T-helper 1 cell treated with Interleukin-12 subunit alpha and Interleukin-12 subunit beta and Interleukin-4 antibody, amounts not matched to agents 30 μg/mL and 1 μg/mL, for 36 hours (primary cell): Measurements from ENCODE around the gene TRPV4.
"Not testable (repeated sequence)": the region's sequence is repeated elsewhere in the genome, so short reads cannot be mapped to it uniquely, and the experiment has no call there.

Experiments
- H3K27ac Mint-ChIP-seq: one replicate; pipeline ENCODE4 v1.8.0; 2021; ENCODE audit warnings: mild to moderate bottlenecking, mixed read lengths
- H3K27me3 Mint-ChIP-seq: one replicate; pipeline ENCODE4 v1.8.0; 2021; ENCODE audit warnings: low read depth, mixed read lengths
- H3K36me3 Mint-ChIP-seq: one replicate; pipeline ENCODE4 v1.8.0; 2021; ENCODE audit warnings: low read depth, mixed read lengths
- H3K4me1 Mint-ChIP-seq: one replicate; pipeline ENCODE4 v1.8.0; 2021; ENCODE audit warnings: low read depth, mixed read lengths
- H3K4me3 Mint-ChIP-seq: one replicate; pipeline ENCODE4 v1.8.0; 2021; ENCODE audit warnings: mild to moderate bottlenecking, moderate library complexity, mixed read lengths
- H3K9me3 Mint-ChIP-seq: one replicate; pipeline ENCODE4 v1.8.0; 2021; ENCODE audit warnings: mixed read lengths

Gene TRPV4

GRCh38 chr12:109868182-109869051 lies 35.2 kb upstream of the TRPV4 start:
- Mint-ChIP-seq H3K27ac (no peak overlapping the region), H3K9me3 (no peaks in the 10 kb centered on the region), H3K36me3 (peaks cover 5% of the 10 kb centered on the region), H3K4me1 (peaks cover 17% of the 10 kb centered on the region), H3K27me3 (no peaks in the 10 kb centered on the region), H3K4me3 (no peak overlapping the region)

GRCh38 chr12:109864916-109865315 lies 31.7 kb upstream of the TRPV4 start:
- Mint-ChIP-seq H3K27ac (no peak overlapping the region), H3K4me3 (no peak overlapping the region)

GRCh38 chr12:109863847-109864712 lies 30.9 kb upstream of the TRPV4 start:
- H3K4me3 Mint-ChIP-seq, result no peak overlapping the region
- peak overlapping the region; percentile 57 for H3K27ac Mint-ChIP-seq
- no peaks in the 10 kb centered on the region for H3K36me3 Mint-ChIP-seq
- no peaks in the 10 kb centered on the region for H3K9me3 Mint-ChIP-seq
- H3K27me3 Mint-ChIP-seq, result no peaks in the 10 kb centered on the region
- H3K4me1 Mint-ChIP-seq, result peaks cover 14% of the 10 kb centered on the region

More at GRCh38 chr12:109864916-109865315, 31.7 kb upstream of the TRPV4 start:
- no peaks in the 10 kb centered on the region for H3K36me3 Mint-ChIP-seq
- H3K4me1 Mint-ChIP-seq, result peaks cover 14% of the 10 kb centered on the region
- no peaks in the 10 kb centered on the region for H3K9me3 Mint-ChIP-seq
- no peaks in the 10 kb centered on the region for H3K27me3 Mint-ChIP-seq

- not testable (repeated sequence) for H3K27ac Mint-ChIP-seq, H3K4me3 Mint-ChIP-seq, H3K27me3 Mint-ChIP-seq, H3K36me3 Mint-ChIP-seq, H3K9me3 Mint-ChIP-seq
- peaks cover 12% of the 10 kb centered on the region for H3K4me1 Mint-ChIP-seq
These were observed 29.3 kb upstream of the TRPV4 start for GRCh38 chr12:109862491-109862890.

- peaks cover 12% of the 10 kb centered on the region for H3K4me1 Mint-ChIP-seq
- H3K27ac Mint-ChIP-seq, result no peak overlapping the region
- no peaks in the 10 kb centered on the region for H3K9me3 Mint-ChIP-seq
- no peaks in the 10 kb centered on the region for H3K36me3 Mint-ChIP-seq
- no peak overlapping the region for H3K4me3 Mint-ChIP-seq
- no peaks in the 10 kb centered on the region for H3K27me3 Mint-ChIP-seq
These were observed 28.6 kb upstream of the TRPV4 start for GRCh38 chr12:109861689-109862314.

GRCh38 chr12:109860977-109861376 lies 27.8 kb upstream of the TRPV4 start:
- Mint-ChIP-seq H3K4me1 (peaks cover 12% of the 10 kb centered on the region), H3K36me3 (no peaks in the 10 kb centered on the region), H3K9me3 (no peaks in the 10 kb centered on the region), H3K4me3 (no peak overlapping the region), H3K27ac (no peak overlapping the region), H3K27me3 (no peaks in the 10 kb centered on the region)

- H3K4me3 Mint-ChIP-seq, result no peak overlapping the region
- no peaks in the 10 kb centered on the region for H3K9me3 Mint-ChIP-seq
- no peak overlapping the region for H3K27ac Mint-ChIP-seq
- H3K36me3 Mint-ChIP-seq, result no peaks in the 10 kb centered on the region
- no peaks in the 10 kb centered on the region for H3K27me3 Mint-ChIP-seq
- peaks cover 5% of the 10 kb centered on the region for H3K4me1 Mint-ChIP-seq
These were observed 25.6 kb upstream of the TRPV4 start for GRCh38 chr12:109858764-109859163.

GRCh38 chr12:109857715-109858114 lies 24.5 kb upstream of the TRPV4 start:
- Mint-ChIP-seq H3K36me3 (no peaks in the 10 kb centered on the region), H3K9me3 (no peaks in the 10 kb centered on the region), H3K4me3 (no peak overlapping the region), H3K4me1 (peaks cover 7% of the 10 kb centered on the region), H3K27ac (no peak overlapping the region), H3K27me3 (no peaks in the 10 kb centered on the region)

GRCh38 chr12:109855377-109855776 lies 22.2 kb upstream of the TRPV4 start:
- H3K9me3 Mint-ChIP-seq, result no peaks in the 10 kb centered on the region
- no peak overlapping the region for H3K4me3 Mint-ChIP-seq
- no peaks in the 10 kb centered on the region for H3K36me3 Mint-ChIP-seq
- peaks cover 7% of the 10 kb centered on the region for H3K4me1 Mint-ChIP-seq
- H3K27me3 Mint-ChIP-seq, result no peaks in the 10 kb centered on the region
- no peak overlapping the region for H3K27ac Mint-ChIP-seq

- H3K27ac Mint-ChIP-seq, H3K4me1 Mint-ChIP-seq, H3K4me3 Mint-ChIP-seq, H3K27me3 Mint-ChIP-seq, H3K36me3 Mint-ChIP-seq, H3K9me3 Mint-ChIP-seq: not testable (repeated sequence)
These were observed 17.3 kb upstream of the TRPV4 start for GRCh38 chr12:109850518-109850917.

GRCh38 chr12:109847142-109847735 lies 14.0 kb upstream of the TRPV4 start:
- Mint-ChIP-seq H3K27me3 (no peaks in the 10 kb centered on the region), H3K9me3 (no peaks in the 10 kb centered on the region), H3K27ac (no peak overlapping the region), H3K36me3 (no peaks in the 10 kb centered on the region), H3K4me1 (peaks cover 3% of the 10 kb centered on the region), H3K4me3 (no peak overlapping the region)

GRCh38 chr12:109845824-109846205 lies 12.6 kb upstream of the TRPV4 start:
- Mint-ChIP-seq H3K9me3 (no peaks in the 10 kb centered on the region), H3K4me1 (peaks cover 3% of the 10 kb centered on the region), H3K4me3 (no peak overlapping the region), H3K27ac (no peak overlapping the region), H3K27me3 (no peaks in the 10 kb centered on the region), H3K36me3 (no peaks in the 10 kb centered on the region)

GRCh38 chr12:109844983-109845823 lies 12.0 kb upstream of the TRPV4 start:
- Mint-ChIP-seq H3K4me1 (peaks cover 3% of the 10 kb centered on the region), H3K27ac (no peak overlapping the region), H3K9me3 (no peaks in the 10 kb centered on the region), H3K4me3 (no peak overlapping the region), H3K36me3 (no peaks in the 10 kb centered on the region), H3K27me3 (no peaks in the 10 kb centered on the region)

GRCh38 chr12:109844091-109844490 lies 10.9 kb upstream of the TRPV4 start:
- Mint-ChIP-seq H3K36me3 (no peaks in the 10 kb centered on the region), H3K4me1 (peaks cover 3% of the 10 kb centered on the region), H3K27me3 (peaks cover 4% of the 10 kb centered on the region), H3K27ac (no peak overlapping the region), H3K9me3 (no peaks in the 10 kb centered on the region), H3K4me3 (no peak overlapping the region)
